Gastrocnemius medialis (tissue), 4 donors: Measurements from ENCODE around the gene ZNF664. TPM values are rescaled to one million over a fixed set of nuclear protein-coding genes. Genes with fewer than 3 reads are reported as not detected.

Experiments
- ATAC-seq, 2 donors: fragments of 150-250 bp; one replicate each; pipeline ENCODE4 v1.9.1; 2016
- DNase-seq, 2 donors: peaks; one replicate each; pipeline ENCODE4 v3.0.0-alpha.2; 2019
- H3K27ac ChIP-seq, 4 donors: fragments of 200-600 bp; sonication (generic); 1 replicate in 1 of 4; 2 replicates in 3 of 4; pipeline ENCODE4 v1.5.1; 2016 to 2018; ENCODE audit warnings: mild to moderate bottlenecking in 2 of 4, moderate library complexity in 1 of 4
- H3K27me3 ChIP-seq, 3 donors: fragments of 200-600 bp; sonication (generic) in 2 of 3; 1 replicate in 1 of 3; 2 replicates in 2 of 3; pipeline versions ENCODE4 v1.5.1 to v1.6.0; 2016 to 2019; ENCODE audit warnings: mild to moderate bottlenecking in 1 of 3, moderate library complexity in 1 of 3
- H3K36me3 ChIP-seq, 2 donors: fragments of 200-600 bp; sonication (generic) in 1 of 2; one replicate each; pipeline ENCODE4 v1.5.1; 2017 to 2018
- H3K4me1 ChIP-seq, 2 donors: fragments of 200-600 bp; sonication (generic) in 1 of 2; one replicate each; pipeline ENCODE4 v1.5.1; 2016 to 2017; ENCODE audit warnings: mild to moderate bottlenecking in 2 of 2
- H3K4me3 ChIP-seq, 4 donors: fragments of 200-600 bp; sonication (generic) in 3 of 4; 1 replicate in 1 of 4; 2 replicates in 3 of 4; pipeline ENCODE4 v1.5.1; 2016 to 2019; ENCODE audit warnings: mild to moderate bottlenecking in 2 of 4
- H3K9me3 ChIP-seq, 3 donors: fragments of 200-600 bp; sonication (generic) in 2 of 3; 1 replicate in 1 of 3; 2 replicates in 2 of 3; pipeline ENCODE4 v1.5.1; 2016 to 2019
- CTCF ChIP-seq, 5 experiments: fragments of 450-650 bp in 3 of 5; fragments of 200-600 bp in 2 of 5; sonication (generic) in 2 of 5; IDR thresholded peaks in 4 of 5; conservative IDR thresholded peaks in 1 of 5; 1 replicate in 4 of 5; 2 replicates in 1 of 5; pipeline ENCODE4 v1.5.1; 2016 to 2019; ENCODE audit warnings: antibody characterized with exemption in 5 of 5, mild to moderate bottlenecking in 3 of 5, moderate library complexity in 3 of 5
- POLR2A ChIP-seq, 2 donors: fragments of 450-650 bp; IDR thresholded peaks; one replicate each; pipeline ENCODE4 v1.6.1; 2017; ENCODE audit warnings: antibody characterized with exemption in 2 of 2, mild to moderate bottlenecking in 2 of 2, moderate library complexity in 2 of 2
- in situ Hi-C, 4 donors: fragments of 200-750 bp; cut with MboI; loops; one replicate each; pipeline versions ENCODE4 v1.15.0 to v1.8.0; 2017; ENCODE audit warnings: low sequenced_read_pairs in 4 of 4
- intact Hi-C: fragments of 100-400 bp; cut with DNase I; formaldehyde crosslinking; loops from one replicate; pipeline ENCODE4 v1.15.1; 2023; ENCODE audit warnings: low total_unique reads
- total RNA-seq, 4 donors: library from RNA; depleted of rRNA; stranded (reverse); fragments of >200 nt; gene quantifications; one replicate each; pipeline versions ENCODE4 v1.1.0 to v1.2.3, GENCODE V29; 2016

Gene ZNF664
- total RNA-seq, 4 donors from 2014 or later = 18.1 to 37.0 (median 32.6) TPM

DNA sequence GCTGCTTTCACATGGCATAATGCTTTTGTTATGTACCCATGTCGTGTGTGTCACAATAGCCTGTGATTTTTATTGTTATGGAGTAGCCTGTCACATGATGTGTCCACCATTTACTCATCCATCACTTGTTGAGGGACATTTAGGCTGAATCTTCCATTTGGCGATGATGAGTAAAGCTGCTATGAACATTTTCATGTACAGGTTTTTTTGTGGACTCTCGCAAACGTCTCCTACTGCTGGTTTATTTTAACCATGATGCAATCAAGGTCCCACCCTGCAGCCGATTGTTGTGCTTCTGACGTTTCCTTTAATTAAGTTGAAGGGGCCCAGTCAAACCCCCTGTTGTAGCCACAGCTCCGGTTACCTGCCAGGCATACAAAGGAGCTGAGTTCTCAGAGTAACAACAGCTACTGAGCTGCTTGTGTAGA lies 63.2 kb downstream of the ZNF664 start:
- intact Hi-C loops (loop anchor here (1.0 kb wide), 2 partner anchors 285 to 736 kb away; no protein-coding TSS in a partner anchor), in situ Hi-C loops (loop anchor here in 3 of 4 donors (10.0 to 25.0 kb wide), 3 partner anchors 131 to 876 kb away; partner anchors contain the start of gene UBC (in 1 of the 3))
- Histone ChIP-seq H3K4me1 (no peaks in the 10 kb centered on the region), H3K4me3 (no peak overlapping the region), H3K9me3 (no peaks in the 10 kb centered on the region), H3K27ac (no peak overlapping the region), H3K36me3 (no peaks in the 10 kb centered on the region), H3K27me3 (no peaks in the 10 kb centered on the region)
- TF ChIP-seq CTCF (IDR thresholded peaks at IDR 0.05 in 4 of 5, conservative IDR thresholded peaks at IDR 0.05 in 1 of 5) = no peak
- TF ChIP-seq POLR2A (IDR thresholded peaks at IDR 0.05) = no peak
- no peak for DNase-seq
- no peak for ATAC-seq

- DNase-seq (no peak), ATAC-seq (peak in 1 of 2 donors; percentile 49)
- in situ Hi-C loops = loop anchor here in 3 of 4 donors (10.0 to 25.0 kb wide), 3 partner anchors 132 to 876 kb away; partner anchors contain the start of gene UBC (in 1 of the 3)
Observed at GRCh38 chr12:124036657-124037109, 63.7 kb downstream of the ZNF664 start.

DNA sequence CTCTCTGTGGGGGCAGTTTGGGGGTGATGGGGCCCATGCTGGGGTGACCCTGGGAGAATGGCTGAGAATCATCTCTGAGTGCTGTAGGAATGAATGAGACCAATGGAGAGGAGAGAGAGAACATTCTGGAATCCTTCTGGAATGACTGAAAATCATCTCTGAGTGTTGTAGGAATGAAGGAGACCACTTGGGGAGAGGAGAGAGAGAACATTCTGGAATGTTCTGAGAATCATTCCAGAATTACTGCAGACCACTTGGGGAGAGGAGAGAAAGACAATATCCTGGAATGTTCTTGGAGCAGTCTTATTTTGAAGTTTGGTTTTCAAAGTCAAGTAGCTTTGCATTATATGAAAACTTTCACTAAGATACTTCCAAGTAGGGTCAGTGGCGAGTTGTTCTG lies 64.3 kb downstream of the ZNF664 start:
- Histone ChIP-seq H3K9me3 (no peaks in the 10 kb centered on the region), H3K4me1 (no peaks in the 10 kb centered on the region), H3K36me3 (no peaks in the 10 kb centered on the region), H3K4me3 (no peak overlapping the region), H3K27me3 (no peaks in the 10 kb centered on the region), H3K27ac (no peak overlapping the region)
- DNase-seq = no peak
- in situ Hi-C loops = loop anchor here in 3 of 4 donors (10.0 to 25.0 kb wide), 3 partner anchors 133 to 875 kb away; partner anchors contain the start of gene UBC (in 1 of the 3)
- TF ChIP-seq POLR2A (IDR thresholded peaks at IDR 0.05) (no peak), CTCF (IDR thresholded peaks at IDR 0.05 in 4 of 5, conservative IDR thresholded peaks at IDR 0.05 in 1 of 5) (no peak)
- ATAC-seq = no peak
- intact Hi-C loops = no loop called here

More at GRCh38 chr12:124036657-124037109, 63.7 kb downstream of the ZNF664 start:
- intact Hi-C loops = loop anchor here (1.0 kb wide), 2 partner anchors 285 to 736 kb away; no protein-coding TSS in a partner anchor
- Histone ChIP-seq H3K9me3 (no peaks in the 10 kb centered on the region), H3K4me1 (no peaks in the 10 kb centered on the region), H3K4me3 (no peak overlapping the region), H3K27me3 (no peaks in the 10 kb centered on the region), H3K27ac (no peak overlapping the region), H3K36me3 (no peaks in the 10 kb centered on the region)
- TF ChIP-seq CTCF (IDR thresholded peaks at IDR 0.05 in 4 of 5, conservative IDR thresholded peaks at IDR 0.05 in 1 of 5) (peak; percentile 81 to 91 (median 86)), POLR2A (IDR thresholded peaks at IDR 0.05) (no peak)

DNA sequence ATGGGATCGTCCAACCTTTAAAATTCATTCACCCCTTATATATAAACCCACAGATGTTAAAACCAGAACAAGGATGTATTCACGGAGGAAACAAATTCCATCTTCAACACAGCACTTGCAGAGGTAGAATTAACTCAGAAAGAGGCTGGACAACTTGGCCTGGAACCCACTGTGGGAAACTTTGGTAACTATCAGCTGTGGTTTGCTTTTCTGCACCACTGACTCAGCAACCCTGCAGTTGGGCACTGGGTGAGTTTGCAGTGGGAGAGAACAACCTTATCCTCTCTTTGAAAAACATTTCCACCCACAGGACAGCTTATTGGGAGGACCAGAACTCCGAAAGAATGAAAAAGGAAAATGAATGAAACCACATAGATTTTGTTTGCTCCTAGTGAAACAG lies 66.3 kb downstream of the ZNF664 start:
- no peak for ATAC-seq
- H3K4me1 ChIP-seq = peaks cover 0 to 4% of the 10 kb centered on the region in 2 donors
- in situ Hi-C loops = loop anchor here in 3 of 4 donors (10.0 to 25.0 kb wide), 3 partner anchors 134 to 873 kb away; partner anchors contain the start of gene UBC (in 1 of the 3)
- DNase-seq = no peak
- H3K27ac ChIP-seq = no peak overlapping the region
- no peak for TF ChIP-seq POLR2A (IDR thresholded peaks at IDR 0.05)
- TF ChIP-seq CTCF (IDR thresholded peaks at IDR 0.05 in 4 of 5, conservative IDR thresholded peaks at IDR 0.05 in 1 of 5) = no peak
- no peaks in the 10 kb centered on the region for H3K9me3 ChIP-seq
- H3K27me3 ChIP-seq = no peaks in the 10 kb centered on the region
- intact Hi-C loops = no loop called here
- H3K36me3 ChIP-seq = no peaks in the 10 kb centered on the region
- H3K4me3 ChIP-seq = no peak overlapping the region
